Measurements from ENCODE around the gene MYLIP.
A peak's percentile ranks its signal among the peaks of the same experiment; 100 is the strongest.
"Not testable (repeated sequence)": the region's sequence is repeated elsewhere in the genome, so short reads cannot be mapped to it uniquely, and the experiment has no call there.

The MYLIP gene

DNA sequence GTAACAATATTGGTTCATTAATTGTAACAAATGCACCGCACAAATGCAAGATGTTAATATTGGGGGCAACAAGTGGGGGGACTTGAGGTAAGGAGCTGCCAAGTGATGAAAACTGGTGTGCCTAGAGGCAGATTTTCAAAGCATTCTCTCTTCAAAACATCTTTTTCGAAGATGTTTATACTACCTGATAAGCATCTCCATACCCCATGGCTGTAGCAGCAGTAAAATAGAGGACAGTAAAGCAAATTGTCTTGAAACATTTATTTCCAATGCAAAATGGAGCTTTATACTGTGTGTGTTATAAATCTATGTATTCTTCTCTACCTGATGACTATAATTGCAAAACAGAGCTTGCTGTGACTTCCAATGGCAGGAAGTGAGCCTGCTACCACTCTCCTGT, 42.5 kb downstream of the MYLIP start:
- Histone ChIP-seq H3K9me3 (ENCODE audit: insufficient read depth, low read depth, low read length) (no peaks in the 10 kb centered on the region), H3K9ac (ENCODE audit: low read depth, low read length, poor library complexity, severe bottlenecking) (no peak overlapping the region), H3K4me2 (ENCODE audit: low read depth, low read length, poor library complexity, severe bottlenecking) (no peak overlapping the region), H4K20me1 (ENCODE audit: insufficient read depth, low read length, poor library complexity, severe bottlenecking) (no peaks in the 10 kb centered on the region), H3F3A (ENCODE audit: low read depth) (no peaks in the 10 kb centered on the region), H3K4me1 (ENCODE audit: insufficient read depth, low read length, poor library complexity, severe bottlenecking) (peaks cover 47% of the 10 kb centered on the region), H3K4me3 (ENCODE audit: low read length, poor library complexity, severe bottlenecking) (no peak overlapping the region), H3K27me3 (ENCODE audit: insufficient read depth, low read length, poor library complexity, severe bottlenecking) (no peaks in the 10 kb centered on the region), H3K36me3 (ENCODE audit: insufficient read depth, low read length) (no peaks in the 10 kb centered on the region), H2AFZ (ENCODE audit: low read length) (no peak overlapping the region), H3K9me2 (replicated peaks; ENCODE audit: low read depth, low read length) (no peaks in the 10 kb centered on the region), H3K79me2 (ENCODE audit: insufficient read depth, low read length) (no peaks in the 10 kb centered on the region)
- TF ChIP-seq EZH2phosphoT487 (IDR thresholded peaks at IDR 0.05; ENCODE audit: borderline replicate concordance) (no peak), CTCF (conservative IDR thresholded peaks at IDR 0.05; ENCODE audit: low read length) (no peak)

DNA sequence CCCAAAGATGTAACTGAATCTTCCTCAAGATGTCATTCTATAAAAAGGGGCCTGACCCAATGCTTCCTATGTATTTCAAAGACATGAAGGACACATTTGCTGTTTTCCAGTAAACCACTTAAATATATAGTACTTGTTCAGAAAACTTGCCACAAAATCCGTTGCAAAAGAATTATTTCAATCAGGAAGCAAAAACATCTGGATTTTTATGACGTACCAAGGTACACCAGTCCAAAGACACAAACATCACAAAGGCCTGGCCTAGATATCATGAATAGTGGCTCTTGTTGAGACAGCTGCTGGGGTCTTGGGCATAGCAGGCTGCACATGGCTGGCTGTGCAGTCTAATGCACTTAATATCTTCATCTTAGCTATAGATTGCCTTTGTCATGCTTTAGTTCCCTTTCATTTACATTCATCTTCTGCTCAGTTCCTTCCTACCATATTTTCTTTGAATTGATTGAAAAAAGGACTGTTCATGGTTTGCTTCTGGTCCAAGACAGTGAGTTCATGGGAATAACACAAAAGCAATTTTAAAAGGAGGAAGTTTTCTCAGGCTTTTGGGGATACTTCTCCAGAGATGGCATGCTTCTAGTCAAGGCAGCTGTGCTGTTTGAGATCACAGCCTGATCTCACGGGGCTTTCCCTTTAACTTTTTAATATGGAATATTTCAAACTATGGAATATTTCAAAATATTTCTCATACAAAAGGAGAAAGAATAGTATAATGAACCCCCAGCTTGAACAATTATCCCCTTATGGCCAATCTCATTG, 44.5 kb downstream of the MYLIP start:
- Histone ChIP-seq H3K9me2 (replicated peaks; ENCODE audit: low read depth, low read length) (no peaks in the 10 kb centered on the region), H3K4me2 (ENCODE audit: low read depth, low read length, poor library complexity, severe bottlenecking) (no peak overlapping the region), H3K9me3 (ENCODE audit: insufficient read depth, low read depth, low read length) (0 out of 2 replicates have a peak, but pooled peaks cover 7% of the 10 kb centered on the region), H4K20me1 (ENCODE audit: insufficient read depth, low read length, poor library complexity, severe bottlenecking) (no peaks in the 10 kb centered on the region), H3K4me1 (ENCODE audit: insufficient read depth, low read length, poor library complexity, severe bottlenecking) (peaks cover 43% of the 10 kb centered on the region), H3K79me2 (ENCODE audit: insufficient read depth, low read length) (no peaks in the 10 kb centered on the region), H3K4me3 (ENCODE audit: low read length, poor library complexity, severe bottlenecking) (no peak overlapping the region), H2AFZ (ENCODE audit: low read length) (no peak overlapping the region; the same call in 1 of the 2 replicates), H3K27me3 (ENCODE audit: insufficient read depth, low read length, poor library complexity, severe bottlenecking) (no peaks in the 10 kb centered on the region), H3K9ac (ENCODE audit: low read depth, low read length, poor library complexity, severe bottlenecking) (no peak overlapping the region), H3F3A (ENCODE audit: low read depth) (no peaks in the 10 kb centered on the region), H3K36me3 (ENCODE audit: insufficient read depth, low read length) (no peaks in the 10 kb centered on the region)
- TF ChIP-seq EZH2phosphoT487 (IDR thresholded peaks at IDR 0.05; ENCODE audit: borderline replicate concordance) (no peak), CTCF (conservative IDR thresholded peaks at IDR 0.05; ENCODE audit: low read length) (no peak)

GRCh38 chr6:16174416-16175078, 45.7 kb downstream of the MYLIP start:
- Histone ChIP-seq H3K9ac (ENCODE audit: low read depth, low read length, poor library complexity, severe bottlenecking) (no peak overlapping the region), H3K79me2 (ENCODE audit: insufficient read depth, low read length) (no peaks in the 10 kb centered on the region), H3K9me3 (ENCODE audit: insufficient read depth, low read depth, low read length) (peaks cover 9% of the 10 kb centered on the region; the same call in 1 of the 2 replicates), H2AFZ (ENCODE audit: low read length) (no peak overlapping the region), H3K36me3 (ENCODE audit: insufficient read depth, low read length) (no peaks in the 10 kb centered on the region), H3K4me3 (ENCODE audit: low read length, poor library complexity, severe bottlenecking) (no peak overlapping the region), H3K4me2 (ENCODE audit: low read depth, low read length, poor library complexity, severe bottlenecking) (peak overlapping the region; percentile 16), H3K27me3 (ENCODE audit: insufficient read depth, low read length, poor library complexity, severe bottlenecking) (no peaks in the 10 kb centered on the region), H3F3A (ENCODE audit: low read depth) (peaks cover 4% of the 10 kb centered on the region), H3K9me2 (replicated peaks; ENCODE audit: low read depth, low read length) (no peaks in the 10 kb centered on the region), H3K4me1 (ENCODE audit: insufficient read depth, low read length, poor library complexity, severe bottlenecking) (peaks cover 50% of the 10 kb centered on the region), H4K20me1 (ENCODE audit: insufficient read depth, low read length, poor library complexity, severe bottlenecking) (no peaks in the 10 kb centered on the region)
- TF ChIP-seq CTCF (conservative IDR thresholded peaks at IDR 0.05; ENCODE audit: low read length) (no peak), EZH2phosphoT487 (IDR thresholded peaks at IDR 0.05; ENCODE audit: borderline replicate concordance) (no peak)

DNA sequence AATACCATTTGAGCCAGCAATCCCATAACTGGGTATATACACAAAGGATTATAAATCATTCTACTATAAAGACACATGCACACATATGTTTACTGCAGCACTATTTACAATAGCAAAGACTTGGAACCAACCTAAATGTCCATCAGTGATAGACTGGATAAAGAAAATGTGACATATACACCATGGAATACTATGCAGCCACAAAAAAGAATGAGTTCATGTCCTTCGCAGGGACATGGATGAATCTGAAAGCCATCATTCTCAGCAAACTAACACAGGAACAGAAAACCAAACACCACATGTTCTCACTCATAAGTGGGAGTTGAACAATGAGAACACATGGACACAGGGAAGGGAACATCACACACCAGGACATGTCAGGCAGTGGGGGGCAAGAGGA, 47.7 kb downstream of the MYLIP start:
- H3K79me2 ChIP-seq (ENCODE audit: insufficient read depth, low read length); H3K9me2 ChIP-seq (replicated peaks; ENCODE audit: low read depth, low read length); H3K27me3 ChIP-seq (ENCODE audit: insufficient read depth, low read length, poor library complexity, severe bottlenecking); H3K36me3 ChIP-seq (ENCODE audit: insufficient read depth, low read length); H2AFZ ChIP-seq (ENCODE audit: low read length); H3K9ac ChIP-seq (ENCODE audit: low read depth, low read length, poor library complexity, severe bottlenecking); H3K4me3 ChIP-seq (ENCODE audit: low read length, poor library complexity, severe bottlenecking); H3K4me2 ChIP-seq (ENCODE audit: low read depth, low read length, poor library complexity, severe bottlenecking); H4K20me1 ChIP-seq (ENCODE audit: insufficient read depth, low read length, poor library complexity, severe bottlenecking): not testable (repeated sequence)
- Histone ChIP-seq H3K9me3 (ENCODE audit: insufficient read depth, low read depth, low read length) (peaks cover 22% of the 10 kb centered on the region), H3F3A (ENCODE audit: low read depth) (peaks cover 11% of the 10 kb centered on the region), H3K4me1 (ENCODE audit: insufficient read depth, low read length, poor library complexity, severe bottlenecking) (peaks cover 52% of the 10 kb centered on the region)

Data from Loucy (cell line).